Cardiac muscle cell (in vitro differentiated cells and primary cell): ENCODE results near the gene SNX19. TPM values are rescaled to one million over a fixed set of nuclear protein-coding genes. Genes with fewer than 3 reads are reported as not detected.

Source experiments
- DNase-seq, 2 donors: peaks; one replicate each; pipeline versions ENCODE4 v3.0.0 to v3.0.0-alpha.2; 2010 to 2017; ENCODE audit warnings: low read depth in 1 of 2, low spot score in 1 of 2
- H3K27ac ChIP-seq: fragments of 200-600 bp; sonication (generic); 2 replicates; pipeline ENCODE4 v1.5.1; 2016
- H3K27me3 ChIP-seq: fragments of 200-600 bp; sonication (generic); 2 replicates; pipeline ENCODE4 v1.6.0; 2016; ENCODE audit warnings: control low read depth
- H3K36me3 ChIP-seq: fragments of 200-600 bp; sonication (generic); 2 replicates; pipeline ENCODE4 v1.5.1; 2016; ENCODE audit warnings: control low read depth
- H3K4me1 ChIP-seq: fragments of 200-600 bp; sonication (generic); 2 replicates; pipeline ENCODE4 v1.8.1; 2017; ENCODE audit warnings: low read depth, mild to moderate bottlenecking, mixed run types
- H3K4me3 ChIP-seq: fragments of 200-600 bp; sonication (generic); 2 replicates; pipeline ENCODE4 v1.5.1; 2016; ENCODE audit warnings: mild to moderate bottlenecking
- H3K9me3 ChIP-seq: fragments of 200-600 bp; sonication (generic); 2 replicates; pipeline ENCODE4 v1.5.1; 2017; ENCODE audit warnings: low read depth, mild to moderate bottlenecking, control low read depth
- CTCF ChIP-seq: IDR thresholded peaks from 2 replicates; pipeline ENCODE4 v1.5.1; 2012; ENCODE audit warnings: low read depth, mild to moderate bottlenecking, low read length
- polyA plus RNA-seq: library from polyadenylated mRNA; unstranded; fragments of >200 nt; fragmentation: Nextera tagmentation; extraction: Ambion mirVana; gene quantifications from 2 replicates; pipeline ENCODE4 v1.2.1, GENCODE V29; 2016
- total RNA-seq: library from RNA; depleted of rRNA; stranded (reverse); fragments of >200 nt; gene quantifications from 2 replicates; pipeline ENCODE4 v1.2.3, GENCODE V29; 2016

Gene SNX19
- total and polyA plus RNA-seq, 2 experiments from 2014 or later, result 25.7 to 60.7 TPM

DNA sequence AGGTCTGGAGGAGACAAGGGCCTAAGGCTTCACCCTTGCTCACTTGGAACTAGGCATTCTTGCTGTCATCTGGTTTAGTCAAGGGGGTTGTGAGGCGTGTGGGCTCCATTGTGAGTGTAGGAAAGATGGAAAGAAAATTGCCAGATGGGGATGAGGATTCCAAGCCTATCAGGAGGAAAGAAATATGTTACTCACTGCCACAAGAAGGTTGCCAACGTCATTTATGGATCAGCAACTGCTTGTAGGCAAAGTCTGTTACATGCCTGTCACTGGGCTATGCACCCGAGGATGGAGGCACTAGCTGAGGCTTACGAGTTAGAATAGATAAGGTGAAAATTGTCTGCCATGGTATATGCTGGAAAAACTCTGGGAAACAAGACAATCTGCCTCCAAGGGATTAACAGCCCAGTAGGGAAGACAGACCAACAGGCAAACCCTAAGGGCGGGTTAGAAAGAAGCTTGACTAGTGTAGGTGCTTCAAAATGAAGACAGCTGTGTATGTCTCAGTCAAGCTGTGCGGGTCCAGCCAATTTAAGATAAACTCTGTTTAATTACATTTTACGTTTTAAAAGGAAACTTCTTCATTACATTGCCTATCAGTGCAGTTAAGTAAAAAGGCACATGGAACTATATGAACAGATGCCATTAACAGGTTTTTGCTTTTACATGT, 47.4 kb downstream of the SNX19 start:
- Histone ChIP-seq H3K36me3 (no peaks in the 10 kb centered on the region), H3K4me3 (no peak overlapping the region), H3K4me1 (peaks cover 17% of the 10 kb centered on the region), H3K27ac (no peak overlapping the region), H3K9me3 (no peaks in the 10 kb centered on the region), H3K27me3 (no peaks in the 10 kb centered on the region)
- TF ChIP-seq CTCF, result no peak
- DNase-seq, result no peak

- Histone ChIP-seq H3K4me3 (no peak overlapping the region), H3K36me3 (no peaks in the 10 kb centered on the region), H3K4me1 (peaks cover 17% of the 10 kb centered on the region), H3K27me3 (no peaks in the 10 kb centered on the region), H3K9me3 (no peaks in the 10 kb centered on the region), H3K27ac (no peak overlapping the region)
- DNase-seq, result no peak
- TF ChIP-seq CTCF, result no peak
Measured at GRCh38 chr11:130868086-130868710, 48.1 kb downstream of the SNX19 start.

- Histone ChIP-seq H3K4me3 (no peak overlapping the region), H3K9me3 (no peaks in the 10 kb centered on the region), H3K36me3 (no peaks in the 10 kb centered on the region), H3K27me3 (no peaks in the 10 kb centered on the region), H3K27ac (no peak overlapping the region), H3K4me1 (peaks cover 27% of the 10 kb centered on the region)
- no peak for TF ChIP-seq CTCF
- no peak for DNase-seq
Measured at GRCh38 chr11:130866831-130867230, 49.4 kb downstream of the SNX19 start.

GRCh38 chr11:130865774-130866114, 50.5 kb downstream of the SNX19 start:
- H3K27me3 ChIP-seq, result no peaks in the 10 kb centered on the region
- H3K9me3 ChIP-seq, result no peaks in the 10 kb centered on the region
- H3K4me3 ChIP-seq, result no peak overlapping the region
- peak overlapping the region; percentile 85 for H3K27ac ChIP-seq
- DNase-seq, result peak in 1 of 2 donors; percentile 12
- no peak for TF ChIP-seq CTCF
- H3K4me1 ChIP-seq, result peaks cover 27% of the 10 kb centered on the region
- H3K36me3 ChIP-seq, result no peaks in the 10 kb centered on the region

GRCh38 chr11:130865091-130865773, 51.0 kb downstream of the SNX19 start:
- Histone ChIP-seq H3K27me3 (no peaks in the 10 kb centered on the region), H3K4me1 (peaks cover 27% of the 10 kb centered on the region), H3K4me3 (no peak overlapping the region), H3K9me3 (no peaks in the 10 kb centered on the region), H3K27ac (peak overlapping the region; percentile 85), H3K36me3 (no peaks in the 10 kb centered on the region)
- TF ChIP-seq CTCF, result no peak
- peak in 1 of 2 donors; percentile 38 for DNase-seq
